ENCODE results near the gene POLE. TPM values are rescaled to one million over a fixed set of nuclear protein-coding genes. Genes with fewer than 3 reads are reported as not detected.

POLE gene
- total RNA-seq, 1 donor, result 108 TPM

GRCh38 chr12:132618683-132619043 lies 68.5 kb downstream of the POLE start, which contains the start of gene P2RX2:
P2RX2 (plus strand) TSS chr12:132618776; CDS start chr12:132618817, 41 bp downstream.
- DNase-seq (ENCODE audit: low read depth in 2 of 3, low spot score in 2 of 3), result no peak

DNA sequence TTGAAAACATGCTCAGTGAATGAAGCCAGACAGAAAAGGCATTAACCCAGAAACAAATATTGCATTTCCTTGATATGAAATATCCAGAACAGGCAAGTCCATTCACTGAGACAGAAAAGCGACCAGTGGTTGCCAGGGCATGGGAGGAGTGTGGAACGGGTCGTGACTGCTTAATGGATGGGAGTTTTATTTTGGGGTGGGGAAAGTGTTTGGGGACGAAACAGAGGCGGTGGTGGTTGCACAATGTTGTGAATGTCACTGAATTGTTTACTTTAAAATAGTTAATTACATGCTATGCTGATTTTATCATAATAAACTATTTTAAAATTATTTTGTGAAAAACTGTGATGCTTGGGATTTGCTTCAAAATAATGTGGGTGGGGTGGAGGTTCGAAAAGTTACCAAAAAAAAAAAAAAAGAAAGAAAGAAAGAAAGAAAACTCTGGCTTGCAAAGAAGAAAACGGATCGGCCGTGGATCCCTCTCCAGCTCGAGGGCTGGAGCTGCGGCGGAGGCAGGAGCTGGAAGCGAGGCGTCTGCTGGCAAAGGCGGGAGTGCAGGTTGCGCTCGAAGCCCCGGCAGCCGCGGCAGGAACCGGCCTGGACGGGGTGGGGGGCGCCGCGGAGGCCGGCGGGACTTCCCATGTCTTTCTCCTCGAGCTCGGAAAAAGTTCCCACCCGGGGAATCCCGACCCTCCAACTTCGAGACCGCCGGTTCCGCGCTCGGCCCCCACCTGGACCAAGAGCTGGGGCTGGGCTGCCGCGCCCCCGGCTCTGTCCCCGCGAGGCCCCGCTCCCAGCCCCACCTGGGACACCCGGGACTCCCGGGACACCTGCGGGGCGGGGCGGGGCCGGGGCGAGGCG lies 69.1 kb downstream of the POLE start:
- DNase-seq (ENCODE audit: low read depth in 2 of 3, low spot score in 2 of 3), result no peak

GRCh38 chr12:132617135-132617701 lies 69.9 kb downstream of the POLE start:
- no peak for DNase-seq (ENCODE audit: low read depth in 2 of 3, low spot score in 2 of 3)

GRCh38 chr12:132615579-132616038 lies 71.5 kb downstream of the POLE start:
- no peak for DNase-seq (ENCODE audit: low read depth in 2 of 3, low spot score in 2 of 3)

GRCh38 chr12:132614861-132615578 lies 72.1 kb downstream of the POLE start:
- peak; percentile 62 to 89 (median 85) for DNase-seq (ENCODE audit: low read depth in 2 of 3, low spot score in 2 of 3)

- DNase-seq (ENCODE audit: low read depth in 2 of 3, low spot score in 2 of 3), result no peak
Observed at GRCh38 chr12:132614029-132614428, 73.1 kb downstream of the POLE start.

DNA sequence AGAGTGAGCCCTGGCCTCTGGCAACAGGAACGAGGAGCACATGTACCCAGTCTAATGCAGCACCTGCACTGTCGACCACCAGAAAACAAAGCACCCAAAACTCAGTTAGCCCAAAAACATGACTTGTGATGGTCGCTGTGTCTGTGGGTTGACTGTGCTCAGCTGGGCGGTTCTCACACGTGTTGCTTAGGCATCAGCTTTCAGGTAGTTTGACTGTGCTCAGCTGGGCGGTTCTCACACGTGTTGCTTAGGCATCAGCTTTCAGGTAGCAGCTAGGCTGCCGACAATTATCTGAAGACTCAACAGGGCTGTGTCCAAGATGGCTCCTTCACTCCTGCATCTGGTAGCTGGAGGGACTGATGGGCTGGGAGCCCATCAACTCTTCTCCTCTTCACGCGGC lies 75.5 kb downstream of the POLE start:
- DNase-seq (ENCODE audit: low read depth in 2 of 3, low spot score in 2 of 3), result no peak

DNA sequence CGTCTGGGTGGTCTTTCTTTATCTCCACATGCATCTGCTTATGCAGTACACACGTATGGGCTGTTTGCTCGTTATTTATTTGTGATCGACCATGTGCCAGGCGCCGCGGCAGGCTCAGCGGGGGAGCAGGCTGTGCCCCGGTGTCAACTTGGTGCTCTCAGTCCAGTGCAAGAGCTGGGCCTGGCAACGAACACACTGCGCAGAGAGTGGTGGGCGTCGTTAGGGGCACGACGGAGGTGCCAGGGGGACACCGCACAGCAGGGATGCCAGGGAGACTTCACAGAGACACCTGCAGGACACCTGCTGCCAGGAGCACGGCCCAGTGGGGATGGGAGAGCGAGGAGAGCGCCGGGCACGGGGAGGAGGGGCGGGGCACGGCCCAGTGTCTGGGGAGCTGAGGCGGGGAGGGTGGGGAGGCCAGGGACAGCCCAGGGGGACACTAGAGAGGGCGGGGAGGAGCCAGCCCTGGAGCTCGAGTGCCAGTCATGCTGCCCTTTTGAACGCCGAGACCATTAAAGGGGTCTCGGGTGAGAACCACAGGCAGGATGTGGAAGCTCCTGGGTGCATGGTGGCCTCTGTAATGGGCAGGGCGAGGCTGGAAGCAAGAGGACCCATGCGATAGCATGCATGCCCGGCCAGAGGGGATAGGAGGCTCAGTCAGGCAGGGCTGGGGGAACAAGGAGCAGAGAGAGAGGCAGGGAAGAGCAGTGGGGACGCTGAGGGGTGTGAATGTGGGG lies 76.1 kb downstream of the POLE start:
- no peak for DNase-seq (ENCODE audit: low read depth in 2 of 3, low spot score in 2 of 3)

DNA sequence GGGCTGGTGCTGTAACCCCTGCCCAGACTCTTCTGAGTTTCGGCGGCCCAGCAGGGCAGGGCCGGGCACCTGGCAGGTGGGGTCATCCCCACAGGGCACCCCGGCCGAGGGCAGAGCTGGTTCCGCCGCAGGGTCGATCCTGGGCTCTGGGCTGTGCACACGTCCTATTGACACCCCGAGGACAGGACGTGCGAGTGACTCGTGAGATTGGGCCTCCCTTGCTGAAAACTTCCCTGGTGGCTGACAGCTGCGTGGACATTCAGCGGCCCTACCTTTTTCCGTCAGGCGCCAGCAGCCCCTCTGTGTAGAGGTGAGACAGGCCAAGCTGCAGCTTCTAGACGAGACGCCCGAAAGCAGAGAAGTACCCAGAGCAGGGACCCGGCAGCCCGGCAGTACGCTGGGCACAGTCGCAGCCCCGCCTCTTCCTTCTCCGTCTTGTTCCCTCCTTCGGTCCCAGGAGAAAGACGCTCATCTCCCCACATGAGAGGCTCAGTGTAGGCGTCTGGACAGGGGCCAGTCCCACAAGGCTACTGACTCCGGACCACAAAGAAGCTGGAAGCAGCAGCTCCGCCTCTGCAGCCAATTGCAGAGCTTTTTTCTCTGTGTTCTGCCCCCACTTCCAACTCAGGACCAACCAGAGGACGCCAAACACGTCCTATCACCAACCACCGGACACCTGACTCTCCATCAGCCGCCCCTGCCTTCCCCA lies 76.9 kb downstream of the POLE start, which contains the start of gene LRCOL1:
Gene LRCOL1 (minus strand): TSS at position 532 of the 709 bp plus-strand sequence. CDS start 4,331 bp downstream, outside the sequence.
- no peak for DNase-seq (ENCODE audit: low read depth in 2 of 3, low spot score in 2 of 3)

DNA sequence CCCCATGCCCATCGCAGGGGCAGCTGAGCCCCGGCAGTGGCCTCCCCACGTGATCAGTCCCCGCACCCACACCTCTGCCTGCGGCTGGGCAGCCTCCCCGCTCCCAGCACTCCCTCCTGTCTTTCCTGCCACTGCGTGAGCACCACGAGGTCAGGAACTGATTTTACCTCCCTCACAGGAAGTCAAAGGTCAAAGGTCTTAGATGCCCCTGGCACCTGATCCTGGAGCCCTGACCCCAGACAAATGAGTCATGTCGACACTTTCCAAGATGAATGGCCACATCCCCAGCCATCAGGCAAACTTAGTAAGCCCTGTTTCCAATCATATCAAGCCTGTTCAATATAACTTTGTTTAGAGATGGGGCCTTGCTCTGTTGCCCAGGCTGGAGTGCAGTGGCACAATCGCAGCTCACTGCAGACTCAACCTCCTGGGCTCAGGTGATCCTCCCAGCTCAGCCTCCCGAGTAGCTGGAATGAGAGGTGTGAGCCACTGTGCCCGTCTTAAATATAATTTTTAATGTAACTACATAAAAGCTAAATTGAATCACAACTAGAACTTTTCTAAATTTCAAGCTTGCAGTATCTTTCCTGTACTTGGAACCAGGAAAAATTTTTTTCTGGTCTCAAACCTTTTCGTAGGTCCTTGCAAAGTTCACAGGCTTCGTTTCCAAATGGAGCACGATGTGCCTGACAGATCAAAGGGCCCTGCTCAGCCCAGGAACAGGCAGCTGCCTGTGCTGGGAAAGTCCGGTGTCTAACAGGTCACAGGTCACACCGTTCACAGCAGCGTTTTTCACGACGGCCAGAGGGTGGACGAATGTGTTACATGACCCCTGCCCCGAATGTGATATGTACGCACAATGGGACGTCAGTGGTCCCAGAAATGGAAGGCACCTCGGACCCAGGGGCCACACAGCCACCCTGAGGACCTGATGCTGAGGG lies 78.6 kb downstream of the POLE start:
- no peak for DNase-seq (ENCODE audit: low read depth in 2 of 3, low spot score in 2 of 3)

DNA sequence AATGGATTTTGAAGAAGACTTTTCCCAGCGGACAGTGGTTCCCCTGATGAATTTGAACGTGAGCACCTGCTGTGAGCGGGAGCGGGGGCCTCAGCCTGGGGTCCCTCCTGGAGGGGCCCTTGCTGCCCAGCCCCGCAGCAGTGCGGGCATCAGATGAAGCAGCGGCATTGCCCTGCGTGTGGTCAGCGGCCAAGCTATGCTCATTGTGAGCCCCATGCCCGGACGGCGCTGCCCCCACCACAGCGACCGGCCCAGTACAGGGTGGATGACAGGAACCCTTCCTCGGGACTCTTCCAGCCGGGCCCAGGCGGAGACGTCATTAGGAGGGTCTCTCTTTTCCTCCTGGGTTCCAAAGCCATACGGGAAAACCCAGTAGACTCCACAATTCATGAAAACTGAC lies 80.2 kb downstream of the POLE start:
- DNase-seq (ENCODE audit: low read depth in 2 of 3, low spot score in 2 of 3), result no peak

DNA sequence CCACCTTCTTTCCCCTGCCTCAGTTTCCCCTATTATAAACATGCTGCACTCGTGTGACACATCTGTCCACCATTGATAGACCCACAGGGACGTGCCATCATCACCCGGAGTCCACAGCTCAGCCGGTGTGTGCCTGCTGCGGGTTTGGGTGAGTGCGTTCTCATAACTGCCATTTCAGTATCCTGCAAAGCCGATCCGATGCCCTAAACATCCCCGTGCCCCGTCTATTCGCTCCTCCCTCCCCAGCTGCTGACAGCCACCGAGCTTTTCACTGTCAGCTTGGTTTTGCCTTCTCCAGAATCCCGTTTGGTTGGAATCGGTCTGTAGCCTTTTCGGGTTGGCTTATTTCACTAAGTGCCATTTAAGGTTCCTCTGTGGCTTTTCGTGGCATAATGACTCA lies 80.7 kb downstream of the POLE start:
- no peak for DNase-seq (ENCODE audit: low read depth in 2 of 3, low spot score in 2 of 3)

- DNase-seq (ENCODE audit: low read depth in 2 of 3, low spot score in 2 of 3), result no peak
Observed at GRCh38 chr12:132605892-132606291, 81.2 kb downstream of the POLE start.

DNA sequence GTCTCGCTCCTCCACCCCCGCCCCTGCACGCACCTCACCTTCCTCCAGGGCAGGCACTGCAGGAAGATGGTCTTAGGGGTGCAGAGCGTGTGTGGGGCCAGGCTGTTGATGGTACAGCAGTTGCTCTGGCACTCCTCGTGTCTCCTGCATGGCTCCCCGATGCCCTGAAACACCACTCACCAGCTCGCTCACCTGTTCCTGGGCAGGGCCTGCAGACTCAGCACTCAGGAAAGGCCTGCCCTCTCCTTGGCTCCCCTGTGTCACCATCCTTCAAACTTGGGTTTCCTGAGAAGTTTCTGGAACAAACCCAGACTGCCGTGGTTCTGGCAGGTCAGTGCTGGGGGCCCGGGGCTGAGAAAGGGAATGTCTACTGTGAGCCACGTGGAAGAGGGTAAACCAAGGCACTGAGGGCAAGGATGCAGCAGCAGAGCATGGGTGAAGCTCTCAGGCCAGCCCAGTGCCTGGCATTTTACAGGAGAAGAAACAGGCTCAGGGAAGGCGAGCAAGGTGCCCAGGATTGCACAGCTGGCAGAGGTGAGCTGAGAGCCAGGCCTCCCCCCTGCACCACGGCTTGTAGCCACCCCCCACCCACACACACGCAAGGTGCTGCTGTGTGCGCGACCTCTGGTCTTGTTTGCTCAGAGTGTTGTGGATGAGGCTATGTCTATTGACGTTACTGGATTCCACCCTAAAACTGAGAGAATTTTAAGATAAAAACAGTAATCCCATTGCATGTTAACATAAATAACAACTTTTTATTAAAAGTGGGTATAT lies 82.3 kb downstream of the POLE start:
- DNase-seq (ENCODE audit: low read depth in 2 of 3, low spot score in 2 of 3), result no peak

DNA sequence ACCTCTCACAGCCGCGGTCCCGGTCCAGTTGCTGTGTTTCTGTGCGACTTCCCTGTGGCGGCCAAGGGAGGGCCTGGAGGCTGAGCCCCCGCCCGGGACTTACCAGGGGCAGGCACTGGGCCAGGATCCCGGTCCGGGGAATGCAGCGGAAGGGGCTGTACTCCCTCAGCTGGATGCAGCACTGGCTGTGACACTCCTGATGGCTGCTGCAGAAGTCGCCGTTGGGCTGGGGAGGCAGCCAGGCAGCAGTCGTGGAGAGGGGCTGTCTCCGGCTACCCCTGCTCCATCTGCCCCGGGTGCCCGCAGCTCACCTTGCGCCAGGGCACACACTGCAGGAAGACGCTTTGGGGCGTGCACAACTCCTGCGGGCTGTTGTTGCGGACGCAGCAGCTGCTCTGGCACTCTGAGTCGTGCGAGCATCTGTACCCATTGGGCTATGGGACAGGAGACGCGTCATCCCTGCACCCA lies 83.0 kb downstream of the POLE start:
- DNase-seq (ENCODE audit: low read depth in 2 of 3, low spot score in 2 of 3), result no peak

DNA sequence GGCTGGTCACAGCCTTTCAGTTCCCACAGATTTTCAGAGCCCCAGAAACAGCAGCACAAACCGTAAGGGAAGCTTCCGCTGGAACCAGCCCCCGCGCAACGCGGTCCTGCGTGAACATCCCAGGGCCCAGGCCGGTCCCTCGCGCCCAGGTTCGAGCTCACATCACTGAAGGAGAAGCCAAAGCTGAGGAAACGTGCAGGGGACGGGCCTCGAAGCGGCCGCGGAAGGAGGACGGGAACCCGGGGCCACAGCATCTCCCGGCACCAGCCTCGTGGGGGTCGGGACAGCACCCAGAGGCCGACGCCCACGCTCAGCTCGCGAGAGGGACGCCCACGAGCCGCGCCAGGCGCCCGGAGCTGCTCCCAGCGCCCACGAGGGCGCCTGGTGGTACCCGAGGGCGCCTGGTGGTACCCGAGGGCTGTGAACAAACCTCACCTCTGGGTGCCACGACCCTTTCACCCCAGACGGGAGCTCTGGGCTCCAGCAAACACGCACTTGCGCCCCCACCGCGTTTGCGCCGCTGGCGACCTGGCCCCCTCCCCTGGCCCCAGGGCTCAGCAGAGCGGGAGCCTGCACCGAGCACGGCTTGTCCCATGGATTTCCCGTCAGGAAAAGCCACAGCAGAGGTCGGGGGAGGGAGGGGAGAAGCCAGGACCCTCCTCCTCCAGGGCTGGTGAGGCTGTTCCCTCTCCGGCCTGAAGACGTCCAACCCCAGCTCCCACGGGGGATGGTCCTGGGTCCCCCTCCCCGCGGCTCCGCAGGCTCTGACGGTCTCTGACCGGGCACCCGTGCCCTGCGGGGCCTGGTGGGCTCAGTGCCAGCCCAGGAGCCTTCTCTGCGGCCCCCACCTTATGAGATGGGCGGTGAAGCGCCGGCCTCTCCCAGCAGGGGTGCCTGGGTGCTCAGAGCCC lies 83.6 kb downstream of the POLE start:
- no peak for DNase-seq (ENCODE audit: low read depth in 2 of 3, low spot score in 2 of 3)
